ENCODE measurements around the gene SPAG17. TPM values are rescaled to one million over a fixed set of nuclear protein-coding genes. Genes with fewer than 3 reads are reported as not detected.

Gene SPAG17
- total and polyA plus RNA-seq, 8 donors = 1.3 to 18.3 (median 9.7) TPM

DNA sequence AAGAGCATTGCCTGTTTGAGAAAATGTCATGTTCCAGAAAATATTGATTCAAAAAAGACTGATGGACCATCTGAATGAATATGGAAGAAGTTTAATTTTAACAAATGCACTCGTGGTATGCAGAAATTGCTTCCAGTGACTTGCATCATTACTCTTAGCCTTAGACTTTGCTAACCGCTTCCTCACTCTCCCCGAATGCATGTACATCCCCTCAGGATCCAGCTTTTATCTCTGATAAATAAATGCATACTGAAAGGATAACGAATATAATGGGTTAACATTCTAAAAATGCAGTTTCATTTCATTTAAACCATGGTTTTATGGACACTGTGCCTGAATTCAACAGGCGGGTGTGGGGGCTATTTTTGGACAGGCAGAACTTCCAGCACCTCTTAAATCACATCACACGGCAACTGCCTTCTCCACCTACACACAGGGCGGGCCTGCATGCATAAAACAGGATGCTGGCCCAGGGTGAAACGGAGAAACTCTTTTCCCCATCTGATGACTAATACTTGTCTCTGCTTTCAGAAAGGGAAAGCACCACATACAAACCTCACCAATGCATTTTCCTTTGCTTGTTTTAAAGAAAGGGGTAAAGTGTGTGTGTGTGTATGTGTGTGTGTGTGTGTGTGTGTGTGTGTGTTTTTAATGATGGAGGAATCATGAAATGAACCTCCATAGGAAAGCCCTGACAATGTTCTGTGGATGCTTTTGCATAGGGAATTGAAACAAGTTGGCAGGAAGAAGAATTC is 48.7 kb downstream of the SPAG17 start:
- DNase-seq (no peak), ATAC-seq (peak; percentile 73)
- TF ChIP-seq, protein P1, sequence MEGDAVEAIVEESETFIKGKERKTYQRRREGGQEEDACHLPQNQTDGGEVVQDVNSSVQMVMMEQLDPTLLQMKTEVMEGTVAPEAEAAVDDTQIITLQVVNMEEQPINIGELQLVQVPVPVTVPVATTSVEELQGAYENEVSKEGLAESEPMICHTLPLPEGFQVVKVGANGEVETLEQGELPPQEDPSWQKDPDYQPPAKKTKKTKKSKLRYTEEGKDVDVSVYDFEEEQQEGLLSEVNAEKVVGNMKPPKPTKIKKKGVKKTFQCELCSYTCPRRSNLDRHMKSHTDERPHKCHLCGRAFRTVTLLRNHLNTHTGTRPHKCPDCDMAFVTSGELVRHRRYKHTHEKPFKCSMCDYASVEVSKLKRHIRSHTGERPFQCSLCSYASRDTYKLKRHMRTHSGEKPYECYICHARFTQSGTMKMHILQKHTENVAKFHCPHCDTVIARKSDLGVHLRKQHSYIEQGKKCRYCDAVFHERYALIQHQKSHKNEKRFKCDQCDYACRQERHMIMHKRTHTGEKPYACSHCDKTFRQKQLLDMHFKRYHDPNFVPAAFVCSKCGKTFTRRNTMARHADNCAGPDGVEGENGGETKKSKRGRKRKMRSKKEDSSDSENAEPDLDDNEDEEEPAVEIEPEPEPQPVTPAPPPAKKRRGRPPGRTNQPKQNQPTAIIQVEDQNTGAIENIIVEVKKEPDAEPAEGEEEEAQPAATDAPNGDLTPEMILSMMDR (IDR thresholded peaks at IDR 0.05) = no peak
- H3K27ac ChIP-seq = no peak overlapping the region
- intact Hi-C loops (cut with DNase I) = no loop called here
- H3K36me3 ChIP-seq = no peaks in the 10 kb centered on the region
- H3K4me3 ChIP-seq = no peak overlapping the region
- no peaks in the 10 kb centered on the region for H3K27me3 ChIP-seq
- no peaks in the 10 kb centered on the region for H3K9me3 ChIP-seq
- H3K4me1 ChIP-seq = no peaks in the 10 kb centered on the region

DNA sequence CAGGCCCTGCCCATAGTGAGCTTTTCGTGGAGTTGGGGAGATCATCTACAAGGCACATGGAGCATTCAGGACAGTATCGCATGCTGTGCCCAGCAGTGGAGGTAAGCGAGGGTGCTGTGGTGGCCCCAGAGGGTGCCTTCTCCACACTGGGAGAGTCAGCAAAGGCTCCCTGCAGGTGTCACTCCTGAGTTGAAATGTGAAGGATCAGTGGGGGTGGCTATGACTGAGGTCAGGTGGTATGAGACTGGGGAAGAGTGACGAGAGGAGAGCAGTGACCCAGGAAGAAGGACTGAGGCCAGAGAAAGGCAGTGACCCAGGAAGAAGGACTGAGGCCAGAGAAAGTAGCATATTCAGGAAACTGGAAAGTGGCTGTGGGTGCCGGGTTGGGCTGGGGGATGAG is 53.0 kb downstream of the SPAG17 start:
- intact Hi-C loops (cut with DNase I) = no loop called here
- no peak overlapping the region for H3K4me3 ChIP-seq
- ATAC-seq (no peak), DNase-seq (no peak)
- no peaks in the 10 kb centered on the region for H3K36me3 ChIP-seq
- TF ChIP-seq, protein P1 (IDR thresholded peaks at IDR 0.05) = no peak
- H3K9me3 ChIP-seq = no peaks in the 10 kb centered on the region
- no peak overlapping the region for H3K27ac ChIP-seq
- H3K27me3 ChIP-seq = no peaks in the 10 kb centered on the region
- no peaks in the 10 kb centered on the region for H3K4me1 ChIP-seq

DNA sequence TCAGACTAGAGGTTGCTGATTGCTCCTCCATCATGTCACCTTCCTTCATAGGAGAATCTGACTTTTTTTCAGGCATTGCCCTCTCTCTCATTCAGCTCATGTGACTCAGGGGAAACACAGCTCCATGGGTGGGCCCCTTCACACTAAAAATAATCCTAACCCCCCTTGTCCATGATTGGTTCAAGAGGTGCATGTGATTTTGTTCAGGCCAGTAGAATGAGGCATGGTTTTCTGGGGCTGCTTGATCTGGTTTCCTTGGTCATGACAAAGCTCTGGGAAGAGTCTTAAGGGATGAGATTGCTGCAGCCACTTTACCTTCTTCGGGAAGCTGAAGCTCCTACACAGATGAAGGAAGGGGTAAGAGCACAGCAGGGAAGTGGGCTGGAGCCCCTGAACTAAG is 56.3 kb downstream of the SPAG17 start:
- H3K4me3 ChIP-seq = no peak overlapping the region
- no peaks in the 10 kb centered on the region for H3K27me3 ChIP-seq
- intact Hi-C loops (cut with DNase I) = no loop called here
- no peaks in the 10 kb centered on the region for H3K4me1 ChIP-seq
- H3K27ac ChIP-seq = no peak overlapping the region
- no peaks in the 10 kb centered on the region for H3K9me3 ChIP-seq
- no peaks in the 10 kb centered on the region for H3K36me3 ChIP-seq
- TF ChIP-seq, protein P1 (IDR thresholded peaks at IDR 0.05) = no peak
- DNase-seq (no peak), ATAC-seq (no peak)

DNA sequence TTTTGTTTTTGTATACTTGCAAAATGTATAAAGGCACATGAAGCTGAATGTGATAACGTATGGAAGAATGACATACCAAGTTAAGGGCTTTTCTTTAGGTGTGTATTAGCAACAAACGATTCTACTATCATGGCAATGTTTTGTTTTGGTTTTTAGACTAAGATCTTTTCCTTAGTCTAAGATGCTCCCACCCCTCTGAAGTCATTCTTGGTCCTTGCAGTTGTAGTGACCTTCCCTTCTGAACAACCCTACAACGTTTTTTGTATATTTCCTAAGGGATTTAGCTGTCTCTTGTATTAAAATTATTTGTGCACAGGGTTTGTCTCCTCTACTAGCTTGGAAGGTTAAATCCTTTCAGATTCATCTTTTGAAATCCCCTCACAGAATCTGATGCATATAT is 61.0 kb downstream of the SPAG17 start:
- H3K27me3 ChIP-seq = no peaks in the 10 kb centered on the region
- H3K27ac ChIP-seq = no peak overlapping the region
- H3K9me3 ChIP-seq = no peaks in the 10 kb centered on the region
- ATAC-seq (no peak), DNase-seq (no peak)
- H3K36me3 ChIP-seq = no peaks in the 10 kb centered on the region
- no peaks in the 10 kb centered on the region for H3K4me1 ChIP-seq
- H3K4me3 ChIP-seq = no peak overlapping the region
- TF ChIP-seq, protein P1 (IDR thresholded peaks at IDR 0.05) = no peak
- intact Hi-C loops (cut with DNase I) = no loop called here

DNA sequence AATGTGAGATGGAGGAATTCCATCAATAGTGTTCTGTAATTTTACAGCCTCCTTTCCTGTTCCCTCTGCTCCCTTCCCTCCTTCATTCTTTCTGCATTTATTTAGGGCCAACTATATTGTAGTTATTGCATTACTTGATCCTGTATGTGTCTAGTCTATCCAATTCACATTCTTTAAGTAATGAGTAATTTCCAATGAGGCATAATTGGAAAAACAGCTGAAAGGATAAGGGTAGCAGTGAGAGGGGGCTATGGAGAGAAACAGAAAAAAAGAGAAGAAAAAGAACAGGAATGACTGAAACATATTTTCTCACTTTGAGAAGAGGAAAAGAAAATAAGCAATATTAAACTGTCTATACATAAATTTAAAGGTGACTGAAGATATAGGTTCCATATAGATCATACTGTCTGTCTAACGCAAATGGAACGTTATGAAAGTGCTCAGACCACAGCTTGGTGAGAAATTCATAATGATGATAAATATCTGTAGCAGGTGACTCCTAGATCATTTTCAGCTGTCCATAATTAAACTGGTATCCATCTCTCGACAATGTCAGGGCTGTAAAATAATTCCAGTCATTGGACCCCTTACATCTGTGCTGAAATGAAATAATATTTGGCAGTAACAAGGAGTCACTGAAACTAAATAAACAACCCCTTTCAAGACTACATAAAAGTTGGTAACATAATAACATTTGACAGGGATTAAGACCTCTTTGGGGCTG is 61.8 kb downstream of the SPAG17 start:
- H3K4me1 ChIP-seq = peaks cover 0 to 6% of the 10 kb centered on the region in 2 donors
- H3K9me3 ChIP-seq = no peaks in the 10 kb centered on the region
- no peak overlapping the region for H3K4me3 ChIP-seq
- DNase-seq (no peak), ATAC-seq (no peak)
- TF ChIP-seq, protein P1 (IDR thresholded peaks at IDR 0.05) = no peak
- no peaks in the 10 kb centered on the region for H3K27me3 ChIP-seq
- no peaks in the 10 kb centered on the region for H3K36me3 ChIP-seq
- no peak overlapping the region for H3K27ac ChIP-seq
- intact Hi-C loops (cut with DNase I) = no loop called here
